ENCODE measurements around the gene TTR.

The TTR gene

GRCh38 chr18:31609886-31610285, 18.2 kb downstream of the TTR start:
- no peak overlapping the region for H3K4me3 ChIP-seq (ENCODE audit: low read length, poor library complexity, severe bottlenecking)
- H2AFZ ChIP-seq (ENCODE audit: low read length): no peak overlapping the region
- no peaks in the 10 kb centered on the region for H3K9me3 ChIP-seq (ENCODE audit: insufficient read depth, low read depth, low read length)
- no peaks in the 10 kb centered on the region for H3K27me3 ChIP-seq (ENCODE audit: insufficient read depth, low read length, poor library complexity, severe bottlenecking)
- H3F3A ChIP-seq (ENCODE audit: low read depth): no peaks in the 10 kb centered on the region
- H3K79me2 ChIP-seq (ENCODE audit: insufficient read depth, low read length): no peaks in the 10 kb centered on the region
- peak overlapping the region; percentile 43 for H3K4me2 ChIP-seq (ENCODE audit: low read depth, low read length, poor library complexity, severe bottlenecking)
- no peaks in the 10 kb centered on the region for H3K9me2 ChIP-seq (replicated peaks; ENCODE audit: low read depth, low read length)
- no peaks in the 10 kb centered on the region for H3K36me3 ChIP-seq (ENCODE audit: insufficient read depth, low read length)
- H3K4me1 ChIP-seq (ENCODE audit: insufficient read depth, low read length, poor library complexity, severe bottlenecking): peaks cover 21% of the 10 kb centered on the region
- no peaks in the 10 kb centered on the region for H4K20me1 ChIP-seq (ENCODE audit: insufficient read depth, low read length, poor library complexity, severe bottlenecking)
- TF ChIP-seq CTCF (conservative IDR thresholded peaks at IDR 0.05; ENCODE audit: low read length): no peak
- no peak for TF ChIP-seq EZH2phosphoT487 (IDR thresholded peaks at IDR 0.05; ENCODE audit: borderline replicate concordance)
- no peak overlapping the region for H3K9ac ChIP-seq (ENCODE audit: low read depth, low read length, poor library complexity, severe bottlenecking)

GRCh38 chr18:31610286-31611205, 18.9 kb downstream of the TTR start:
- Histone ChIP-seq H3K4me2 (ENCODE audit: low read depth, low read length, poor library complexity, severe bottlenecking) (peak overlapping the region; percentile 43), H3K9me2 (replicated peaks; ENCODE audit: low read depth, low read length) (no peaks in the 10 kb centered on the region), H3F3A (ENCODE audit: low read depth) (no peaks in the 10 kb centered on the region), H3K4me1 (ENCODE audit: insufficient read depth, low read length, poor library complexity, severe bottlenecking) (peaks cover 21% of the 10 kb centered on the region), H3K36me3 (ENCODE audit: insufficient read depth, low read length) (no peaks in the 10 kb centered on the region), H4K20me1 (ENCODE audit: insufficient read depth, low read length, poor library complexity, severe bottlenecking) (no peaks in the 10 kb centered on the region), H3K9me3 (ENCODE audit: insufficient read depth, low read depth, low read length) (no peaks in the 10 kb centered on the region), H2AFZ (ENCODE audit: low read length) (peak overlapping the region; percentile 79), H3K79me2 (ENCODE audit: insufficient read depth, low read length) (no peaks in the 10 kb centered on the region), H3K27me3 (ENCODE audit: insufficient read depth, low read length, poor library complexity, severe bottlenecking) (no peaks in the 10 kb centered on the region), H3K9ac (ENCODE audit: low read depth, low read length, poor library complexity, severe bottlenecking) (peak overlapping the region; percentile 17), H3K4me3 (ENCODE audit: low read length, poor library complexity, severe bottlenecking) (peak overlapping the region; percentile 27)
- TF ChIP-seq CTCF (conservative IDR thresholded peaks at IDR 0.05; ENCODE audit: low read length): peak; percentile 60
- TF ChIP-seq EZH2phosphoT487 (IDR thresholded peaks at IDR 0.05; ENCODE audit: borderline replicate concordance): no peak

- 0 out of 2 replicates have a peak overlapping the region, but pooled peaks have one; percentile 79 for H2AFZ ChIP-seq (ENCODE audit: low read length)
- no peak overlapping the region for H3K4me3 ChIP-seq (ENCODE audit: low read length, poor library complexity, severe bottlenecking)
- no peaks in the 10 kb centered on the region for H3K36me3 ChIP-seq (ENCODE audit: insufficient read depth, low read length)
- no peaks in the 10 kb centered on the region for H3F3A ChIP-seq (ENCODE audit: low read depth)
- H3K9me3 ChIP-seq (ENCODE audit: insufficient read depth, low read depth, low read length): no peaks in the 10 kb centered on the region
- peaks cover 21% of the 10 kb centered on the region for H3K4me1 ChIP-seq (ENCODE audit: insufficient read depth, low read length, poor library complexity, severe bottlenecking)
- no peaks in the 10 kb centered on the region for H3K9me2 ChIP-seq (replicated peaks; ENCODE audit: low read depth, low read length)
- no peaks in the 10 kb centered on the region for H3K79me2 ChIP-seq (ENCODE audit: insufficient read depth, low read length)
- no peaks in the 10 kb centered on the region for H3K27me3 ChIP-seq (ENCODE audit: insufficient read depth, low read length, poor library complexity, severe bottlenecking)
- H3K9ac ChIP-seq (ENCODE audit: low read depth, low read length, poor library complexity, severe bottlenecking): no peak overlapping the region
- H4K20me1 ChIP-seq (ENCODE audit: insufficient read depth, low read length, poor library complexity, severe bottlenecking): no peaks in the 10 kb centered on the region
- TF ChIP-seq EZH2phosphoT487 (IDR thresholded peaks at IDR 0.05; ENCODE audit: borderline replicate concordance) (no peak), CTCF (conservative IDR thresholded peaks at IDR 0.05; ENCODE audit: low read length) (no peak)
- peak overlapping the region; percentile 43 for H3K4me2 ChIP-seq (ENCODE audit: low read depth, low read length, poor library complexity, severe bottlenecking)
Observed at GRCh38 chr18:31611511-31611910, 19.8 kb downstream of the TTR start.

All from Loucy (cell line).